Activated CD4-positive, alpha-beta T cell treated with anti-CD3 and anti-CD28 coated beads, Interleukin-2, amount 50 U/mL, for 4 hours (primary cell): ENCODE data around the gene CARD14.
"Not testable (repeated sequence)": the region's sequence is repeated elsewhere in the genome, so short reads cannot be mapped to it uniquely, and the experiment has no call there.

ENCODE experiments used
- DNase-seq, 2 experiments: peaks; one replicate each; pipeline ENCODE4 v3.0.0-alpha.2; 2020

Gene CARD14

DNA sequence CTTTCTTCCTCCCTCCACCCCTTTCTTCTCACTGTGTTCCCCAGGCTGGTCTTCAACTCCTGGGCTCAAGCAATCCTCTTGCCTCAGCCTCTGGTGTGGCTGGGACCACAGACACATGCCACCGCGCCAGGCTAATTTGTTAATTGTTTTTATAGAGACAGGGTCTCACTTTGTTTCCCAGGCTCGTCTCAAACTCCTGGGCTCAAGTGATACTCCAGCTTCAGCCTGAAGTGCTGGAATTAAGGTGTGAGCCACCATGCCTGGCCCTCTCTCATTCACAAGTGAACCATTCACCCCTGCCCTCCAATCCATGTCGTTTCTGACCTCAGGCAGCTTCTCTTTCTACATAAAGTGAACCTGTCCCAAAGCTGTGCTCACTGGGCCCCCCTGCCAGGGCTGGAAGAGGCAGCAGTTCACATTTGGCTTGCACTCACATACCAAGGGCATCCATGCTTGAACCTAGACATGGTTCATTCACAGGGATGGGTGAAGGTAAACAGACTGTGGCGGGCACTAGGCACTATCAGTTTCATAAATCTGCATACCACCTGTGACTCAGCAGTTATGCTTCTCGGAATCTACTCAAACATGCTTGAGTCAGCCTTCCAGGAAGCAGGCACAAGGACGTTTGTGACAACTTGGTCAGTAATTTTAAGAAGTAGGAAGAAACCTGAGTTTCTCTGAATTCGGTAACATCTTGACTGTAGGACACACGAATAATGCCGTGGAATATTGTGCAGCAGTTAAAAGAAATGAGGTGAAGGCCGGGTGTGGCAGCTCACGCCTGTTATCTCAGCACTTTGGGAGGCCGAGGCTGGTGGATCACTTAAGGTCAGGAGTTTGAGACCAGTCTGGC lies 84.8 kb downstream of the CARD14 start:
- peak; percentile 57 to 61 for DNase-seq

DNA sequence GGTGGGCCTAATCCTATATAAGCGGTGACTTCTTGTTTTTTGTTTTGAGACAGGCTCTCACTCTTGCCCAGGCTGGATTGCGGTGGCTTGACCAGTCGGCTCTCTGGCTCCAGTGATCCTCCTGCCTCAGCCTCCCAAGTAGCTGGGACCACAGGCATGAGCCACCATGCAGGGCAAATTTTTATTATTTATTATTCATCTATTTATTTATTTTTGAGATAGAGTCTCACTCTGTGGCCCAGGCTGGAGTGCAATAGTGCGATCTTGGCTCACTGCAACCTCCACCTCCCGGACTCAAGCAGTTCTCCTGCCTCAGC lies 86.2 kb downstream of the CARD14 start:
- DNase-seq = no peak

DNA sequence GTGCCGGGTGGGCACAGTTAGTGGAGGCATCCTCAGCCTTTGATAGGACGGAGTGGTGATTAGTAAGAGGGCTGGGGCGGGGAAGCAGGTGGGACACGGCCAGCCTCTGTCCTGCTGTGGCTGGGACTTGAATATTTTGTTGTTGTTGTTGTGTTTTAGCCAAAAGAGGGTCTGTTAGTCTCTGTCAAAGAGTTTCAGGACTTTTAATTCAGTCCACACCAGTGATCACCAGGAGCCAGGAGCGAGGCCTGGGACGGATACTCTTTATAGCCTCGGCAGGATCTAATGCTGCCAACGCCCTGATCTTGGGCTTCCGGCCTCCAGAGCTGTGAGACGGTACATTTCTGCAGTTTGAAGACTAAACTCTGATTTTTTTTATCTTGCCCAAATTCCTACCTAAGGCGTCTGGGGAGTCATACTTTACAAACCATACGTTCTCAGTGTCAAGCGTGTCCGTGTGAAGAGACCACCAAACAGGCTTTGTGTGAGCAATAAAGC lies 87.9 kb downstream of the CARD14 start:
- no peak for DNase-seq

DNA sequence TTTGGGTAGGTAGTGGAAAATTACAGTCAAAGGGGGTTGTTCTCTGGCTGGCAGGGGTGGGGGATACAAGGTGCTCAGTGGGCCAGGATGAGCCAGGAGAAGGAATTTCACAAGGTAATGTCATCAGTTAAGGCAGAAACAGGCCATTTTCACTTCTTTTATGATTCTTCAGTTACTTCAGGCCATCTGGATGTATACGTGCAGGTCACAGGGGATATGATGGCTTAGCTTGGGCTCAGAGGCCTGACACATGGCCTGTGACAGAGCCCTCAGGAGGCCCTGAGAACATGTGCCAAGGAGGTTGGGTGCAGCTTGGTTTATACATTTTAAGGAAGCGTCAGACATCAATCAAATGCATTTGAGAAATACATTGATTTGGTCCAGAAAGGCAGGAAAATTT lies 88.5 kb downstream of the CARD14 start:
- DNase-seq = not testable (repeated sequence)
